ENCODE measurements around the gene PTCD3.

DNA sequence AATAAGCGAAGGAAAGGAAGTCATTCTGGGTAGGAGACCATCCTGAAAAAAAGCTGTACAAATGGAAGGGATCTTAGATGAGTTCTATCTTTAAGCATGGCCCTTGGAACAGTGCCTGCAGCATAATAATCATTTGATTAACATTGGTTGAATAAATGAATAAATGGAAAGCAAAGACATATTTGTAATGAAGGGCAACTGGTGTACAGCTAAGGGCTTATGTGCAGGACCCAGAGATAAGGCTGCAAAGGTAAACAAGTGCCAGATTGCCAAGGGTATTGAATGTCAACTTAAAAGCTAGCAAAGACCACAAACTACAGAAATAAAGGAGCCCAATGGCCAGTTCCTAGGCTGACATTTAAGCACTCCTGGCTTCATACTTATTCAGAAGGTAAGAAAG is 69.8 kb downstream of the PTCD3 start:
- TF ChIP-seq, protein P1, sequence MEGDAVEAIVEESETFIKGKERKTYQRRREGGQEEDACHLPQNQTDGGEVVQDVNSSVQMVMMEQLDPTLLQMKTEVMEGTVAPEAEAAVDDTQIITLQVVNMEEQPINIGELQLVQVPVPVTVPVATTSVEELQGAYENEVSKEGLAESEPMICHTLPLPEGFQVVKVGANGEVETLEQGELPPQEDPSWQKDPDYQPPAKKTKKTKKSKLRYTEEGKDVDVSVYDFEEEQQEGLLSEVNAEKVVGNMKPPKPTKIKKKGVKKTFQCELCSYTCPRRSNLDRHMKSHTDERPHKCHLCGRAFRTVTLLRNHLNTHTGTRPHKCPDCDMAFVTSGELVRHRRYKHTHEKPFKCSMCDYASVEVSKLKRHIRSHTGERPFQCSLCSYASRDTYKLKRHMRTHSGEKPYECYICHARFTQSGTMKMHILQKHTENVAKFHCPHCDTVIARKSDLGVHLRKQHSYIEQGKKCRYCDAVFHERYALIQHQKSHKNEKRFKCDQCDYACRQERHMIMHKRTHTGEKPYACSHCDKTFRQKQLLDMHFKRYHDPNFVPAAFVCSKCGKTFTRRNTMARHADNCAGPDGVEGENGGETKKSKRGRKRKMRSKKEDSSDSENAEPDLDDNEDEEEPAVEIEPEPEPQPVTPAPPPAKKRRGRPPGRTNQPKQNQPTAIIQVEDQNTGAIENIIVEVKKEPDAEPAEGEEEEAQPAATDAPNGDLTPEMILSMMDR (IDR thresholded peaks at IDR 0.05) = no peak
- no peak for TF ChIP-seq POLR2A (IDR thresholded peaks at IDR 0.05)
